ENCODE results near the gene DNER. TPM values are rescaled to one million over a fixed set of nuclear protein-coding genes. Genes with fewer than 3 reads are reported as not detected.

The DNER gene
- total RNA-seq, 1 experiment from 2014 or later = 8.4 TPM

- BruUV-seq (replicated peaks) = no TSS peak
- Histone ChIP-seq H3K4me1 (ENCODE audit: insufficient read depth, low read length, poor library complexity, severe bottlenecking) (no peaks in the 10 kb centered on the region), H3K4me3 (ENCODE audit: low read depth, low read length, poor library complexity, severe bottlenecking) (no peak overlapping the region), H3K9me3 (ENCODE audit: low read depth, low read length, poor library complexity, severe bottlenecking) (no peaks in the 10 kb centered on the region), H3K27ac (ENCODE audit: low read depth, low read length, poor library complexity, severe bottlenecking) (no peak overlapping the region), H3K36me3 (ENCODE audit: insufficient read depth, low read length, poor library complexity, severe bottlenecking) (no peaks in the 10 kb centered on the region), H3K27me3 (replicated peaks; ENCODE audit: insufficient read depth, low read depth, low read length, poor library complexity) (no peaks in the 10 kb centered on the region)
- CTCF ChIA-PET = no interaction called here
- intact Hi-C loops (cut with micrococcal nuclease; ENCODE audit: unreplicated experiment) = no loop called here
- TF ChIP-seq CTCF (conservative IDR thresholded peaks at IDR 0.05; ENCODE audit: low read depth, low read length) = no peak
- TF ChIP-seq EZH2 (IDR thresholded peaks at IDR 0.05; ENCODE audit: borderline replicate concordance, low read depth, low read length, poor library complexity, severe bottlenecking) = no peak
- no peak for DNase-seq (ENCODE audit: low spot score)
- POLR2A ChIA-PET (ENCODE audit: low non-redundant PET) = no interaction called here
Measured at GRCh38 chr2:229575569-229576315, 138.6 kb downstream of the DNER start.

GRCh38 chr2:229572507-229573271, 141.7 kb downstream of the DNER start:
- Histone ChIP-seq H3K36me3 (ENCODE audit: insufficient read depth, low read length, poor library complexity, severe bottlenecking) (no peaks in the 10 kb centered on the region), H3K27me3 (replicated peaks; ENCODE audit: insufficient read depth, low read depth, low read length, poor library complexity) (no peaks in the 10 kb centered on the region), H3K4me1 (ENCODE audit: insufficient read depth, low read length, poor library complexity, severe bottlenecking) (no peaks in the 10 kb centered on the region), H3K27ac (ENCODE audit: low read depth, low read length, poor library complexity, severe bottlenecking) (no peak overlapping the region), H3K4me3 (ENCODE audit: low read depth, low read length, poor library complexity, severe bottlenecking) (no peak overlapping the region), H3K9me3 (ENCODE audit: low read depth, low read length, poor library complexity, severe bottlenecking) (no peaks in the 10 kb centered on the region)
- DNase-seq (ENCODE audit: low spot score) = no peak
- ChIA-PET CTCF (no interaction called here), POLR2A (ENCODE audit: low non-redundant PET) (no interaction called here)
- intact Hi-C loops (cut with micrococcal nuclease; ENCODE audit: unreplicated experiment) = no loop called here
- TF ChIP-seq EZH2 (IDR thresholded peaks at IDR 0.05; ENCODE audit: borderline replicate concordance, low read depth, low read length, poor library complexity, severe bottlenecking) = no peak
- no peak for TF ChIP-seq CTCF (conservative IDR thresholded peaks at IDR 0.05; ENCODE audit: low read depth, low read length)
- no TSS peak for BruUV-seq (replicated peaks)

- H3K27ac ChIP-seq (ENCODE audit: low read depth, low read length, poor library complexity, severe bottlenecking) = no peak overlapping the region
- intact Hi-C loops (cut with micrococcal nuclease; ENCODE audit: unreplicated experiment) = no loop called here
- H3K4me1 ChIP-seq (ENCODE audit: insufficient read depth, low read length, poor library complexity, severe bottlenecking) = no peaks in the 10 kb centered on the region
- no TSS peak for BruUV-seq (replicated peaks)
- no peak for DNase-seq (ENCODE audit: low spot score)
- H3K36me3 ChIP-seq (ENCODE audit: insufficient read depth, low read length, poor library complexity, severe bottlenecking) = no peaks in the 10 kb centered on the region
- ChIA-PET POLR2A (ENCODE audit: low non-redundant PET) (no interaction called here), CTCF (no interaction called here)
- H3K4me3 ChIP-seq (ENCODE audit: low read depth, low read length, poor library complexity, severe bottlenecking) = no peak overlapping the region
- no peaks in the 10 kb centered on the region for H3K9me3 ChIP-seq (ENCODE audit: low read depth, low read length, poor library complexity, severe bottlenecking)
- no peak for TF ChIP-seq EZH2 (IDR thresholded peaks at IDR 0.05; ENCODE audit: borderline replicate concordance, low read depth, low read length, poor library complexity, severe bottlenecking)
- H3K27me3 ChIP-seq (replicated peaks; ENCODE audit: insufficient read depth, low read depth, low read length, poor library complexity) = no peaks in the 10 kb centered on the region
Measured at GRCh38 chr2:229571243-229571642, 143.1 kb downstream of the DNER start.
